Right forelimb (tissue), 1 donor: ENCODE data around the gene GRIN3A.

ENCODE experiments used
- DNase-seq: peaks from one replicate; pipeline ENCODE4 v3.0.0-alpha.2; 2018

GRIN3A gene

DNA sequence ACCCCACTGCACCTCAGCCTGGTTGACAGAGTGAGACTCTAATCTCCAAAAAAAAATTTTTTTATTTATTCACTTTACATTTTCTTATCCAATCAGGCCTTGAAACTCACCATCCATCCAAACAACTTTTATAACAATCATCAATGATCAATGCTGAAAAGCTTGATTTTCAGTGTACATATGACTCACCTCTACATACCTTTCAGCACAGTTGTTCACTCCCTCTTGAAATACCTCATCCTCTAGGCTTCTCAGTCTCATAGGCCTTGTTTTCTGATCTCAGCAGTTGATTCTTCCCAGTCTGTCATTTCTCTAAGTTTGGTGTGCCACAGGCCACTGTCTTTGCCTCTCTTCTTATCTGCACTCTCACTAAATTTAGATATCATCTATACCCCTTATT, 36.2 kb downstream of the GRIN3A start:
- no peak for DNase-seq

DNA sequence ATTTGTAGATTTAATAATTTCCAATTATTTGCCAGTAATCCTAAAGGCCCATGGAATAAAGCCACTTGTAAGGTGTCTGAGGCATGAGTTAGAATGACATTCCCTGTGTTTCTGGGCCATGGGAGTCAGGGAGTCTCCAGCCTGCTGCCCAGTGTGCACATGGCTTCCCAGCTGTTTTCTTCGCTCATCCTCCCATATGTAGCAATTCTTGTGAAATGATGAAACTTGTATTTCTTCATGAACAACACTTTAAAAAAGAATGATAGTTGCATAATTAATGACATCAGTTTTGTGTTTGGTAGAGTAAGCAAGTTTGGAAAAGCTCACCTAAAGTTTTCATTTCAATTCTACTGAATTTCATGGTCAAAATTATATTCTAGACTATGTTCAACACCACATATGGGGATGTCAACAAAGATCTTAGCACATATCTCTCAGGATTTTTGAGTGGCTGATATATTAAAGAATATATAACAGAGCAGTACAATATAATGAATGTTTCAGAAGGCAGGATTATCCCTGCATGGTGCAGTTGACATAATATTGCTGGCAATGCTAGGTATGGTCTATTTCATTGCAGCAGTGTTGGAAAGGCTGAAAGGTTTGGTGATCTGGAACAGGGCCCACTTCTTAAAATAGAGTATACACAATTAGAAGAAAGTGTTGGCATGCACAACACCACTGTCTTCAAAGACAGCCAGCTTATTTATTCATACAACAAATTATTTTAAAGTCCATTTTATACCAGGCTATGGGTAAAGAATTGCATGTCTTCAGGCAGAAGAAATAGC, 44.7 kb downstream of the GRIN3A start:
- no peak for DNase-seq

- no peak for DNase-seq
These were observed 46.8 kb downstream of the GRIN3A start for GRCh38 chr9:101691657-101692056.

DNA sequence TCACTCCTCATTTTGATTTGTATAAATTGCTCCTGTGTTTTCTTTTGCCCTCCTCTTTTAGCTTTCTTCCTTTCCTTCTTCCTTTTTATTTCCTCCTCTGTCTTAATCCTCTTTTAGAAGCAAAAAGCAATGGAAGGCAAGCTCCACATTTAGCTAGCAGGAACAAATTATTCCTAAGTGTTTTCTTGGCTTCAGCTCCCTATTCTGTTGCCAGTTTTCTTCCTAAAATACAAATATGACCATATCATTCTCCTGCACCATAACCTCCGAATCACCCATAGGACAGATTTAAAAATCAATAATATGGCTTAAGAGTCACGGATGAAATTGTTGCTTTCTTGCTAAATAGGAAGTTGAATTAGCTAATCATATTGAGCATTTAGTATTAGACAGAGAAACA, 49.4 kb downstream of the GRIN3A start:
- no peak for DNase-seq

GRCh38 chr9:101684665-101685064, 53.8 kb downstream of the GRIN3A start:
- DNase-seq: no peak

DNA sequence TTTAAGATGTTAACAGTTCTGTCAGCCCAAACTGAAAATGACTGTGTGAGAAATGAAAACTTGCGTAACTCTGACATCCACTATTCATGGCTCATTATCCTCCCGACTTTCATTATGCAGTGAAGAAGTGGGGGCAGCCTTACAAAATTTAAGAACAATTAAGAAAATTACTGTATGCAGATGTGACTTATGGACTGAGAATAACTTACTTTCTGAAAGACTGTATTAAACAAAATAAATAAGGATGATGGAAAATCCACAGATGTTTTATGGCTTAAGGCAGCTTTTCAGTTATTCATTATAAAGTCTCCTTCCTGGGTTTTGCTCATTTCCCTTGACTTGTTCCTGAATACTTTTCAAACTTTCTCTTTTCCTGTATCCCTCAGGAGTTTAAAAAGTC, 55.2 kb downstream of the GRIN3A start:
- DNase-seq: no peak

- no peak for DNase-seq
These were observed 60.6 kb downstream of the GRIN3A start for GRCh38 chr9:101677861-101678260.

GRCh38 chr9:101675341-101675740, 63.1 kb downstream of the GRIN3A start:
- DNase-seq: no peak

- DNase-seq: no peak
These were observed 64.3 kb downstream of the GRIN3A start for GRCh38 chr9:101674165-101674564.

GRCh38 chr9:101673642-101674041, 64.8 kb downstream of the GRIN3A start:
- no peak for DNase-seq

GRCh38 chr9:101671567-101671966, 66.9 kb downstream of the GRIN3A start:
- no peak for DNase-seq

- no peak for DNase-seq
These were observed 70.0 kb downstream of the GRIN3A start for GRCh38 chr9:101668421-101668820.

DNA sequence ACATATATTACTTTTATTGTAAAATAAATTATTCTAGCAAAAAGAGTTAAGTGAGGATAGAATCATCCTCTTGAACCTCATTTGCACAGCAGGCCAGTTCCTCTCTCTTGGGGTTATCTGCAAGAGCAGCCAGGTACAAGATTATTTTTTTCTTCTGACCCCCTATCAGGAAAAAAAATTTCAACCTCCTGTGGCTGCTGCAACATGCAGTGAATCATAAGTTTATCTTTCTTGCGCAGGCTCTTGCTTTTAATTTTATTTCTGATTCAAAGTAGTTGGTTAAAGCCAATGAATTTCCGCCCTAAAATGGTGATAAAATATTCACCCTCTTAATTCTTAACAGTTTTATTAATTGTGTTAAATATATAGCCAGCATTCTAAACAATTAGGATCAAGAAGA, 74.0 kb downstream of the GRIN3A start:
- no peak for DNase-seq

DNA sequence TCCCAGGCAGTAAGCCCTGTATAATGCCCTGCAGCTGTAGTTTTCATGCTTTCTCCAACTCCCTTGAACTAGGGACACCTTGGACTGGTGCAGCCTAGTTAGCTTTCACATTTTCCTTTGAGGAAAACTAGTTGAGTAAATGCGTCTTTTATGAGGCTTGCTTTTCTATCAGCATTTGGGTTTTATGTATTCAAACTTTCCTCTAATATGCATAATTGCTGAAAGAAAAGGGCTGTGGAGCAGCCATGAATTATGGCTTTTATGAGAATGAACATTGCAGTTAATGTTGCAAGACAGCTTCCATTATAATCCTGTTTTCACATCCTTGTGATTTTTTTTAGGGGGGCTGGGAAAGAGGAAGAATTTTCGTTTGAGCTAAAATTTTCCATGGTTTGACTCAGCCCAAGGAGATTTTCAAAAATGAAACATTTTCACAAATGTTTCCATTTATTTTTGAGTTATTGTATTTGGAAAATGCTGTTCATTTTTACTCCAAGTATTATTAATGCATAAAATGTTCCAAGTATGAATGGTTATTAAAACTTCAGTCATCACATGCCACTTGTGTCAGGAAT, 85.8 kb downstream of the GRIN3A start:
- DNase-seq: no peak

- no peak for DNase-seq
These were observed 88.3 kb downstream of the GRIN3A start for GRCh38 chr9:101650142-101650541.

DNA sequence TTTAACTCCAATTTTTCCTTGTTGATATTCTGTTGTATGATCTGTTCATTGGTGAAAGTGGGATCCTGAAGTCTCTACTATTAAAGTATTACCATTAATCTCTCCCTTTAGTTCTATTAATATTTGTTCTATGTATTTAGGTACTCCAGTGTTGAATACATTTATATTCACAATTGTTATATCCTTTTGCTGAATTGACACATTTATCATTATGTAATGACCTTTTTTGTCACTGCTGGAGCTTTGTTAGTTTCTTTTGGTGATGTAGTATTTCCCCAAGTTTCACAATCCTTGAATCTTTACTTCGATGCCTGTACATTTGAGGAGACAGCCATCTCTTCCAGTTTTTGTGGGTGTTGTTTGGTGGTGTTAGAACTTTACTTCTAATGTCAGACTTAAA, 90.0 kb downstream of the GRIN3A start:
- no peak for DNase-seq

GRCh38 chr9:101639785-101640665, 98.4 kb downstream of the GRIN3A start:
- DNase-seq: no peak

- DNase-seq: no peak
These were observed 99.1 kb downstream of the GRIN3A start for GRCh38 chr9:101639311-101639710.

GRCh38 chr9:101636247-101636646, 102.2 kb downstream of the GRIN3A start:
- DNase-seq: no peak

- DNase-seq: no peak
These were observed 103.0 kb downstream of the GRIN3A start for GRCh38 chr9:101635473-101635872.

- no peak for DNase-seq
These were observed 103.6 kb downstream of the GRIN3A start for GRCh38 chr9:101634741-101635409.

DNA sequence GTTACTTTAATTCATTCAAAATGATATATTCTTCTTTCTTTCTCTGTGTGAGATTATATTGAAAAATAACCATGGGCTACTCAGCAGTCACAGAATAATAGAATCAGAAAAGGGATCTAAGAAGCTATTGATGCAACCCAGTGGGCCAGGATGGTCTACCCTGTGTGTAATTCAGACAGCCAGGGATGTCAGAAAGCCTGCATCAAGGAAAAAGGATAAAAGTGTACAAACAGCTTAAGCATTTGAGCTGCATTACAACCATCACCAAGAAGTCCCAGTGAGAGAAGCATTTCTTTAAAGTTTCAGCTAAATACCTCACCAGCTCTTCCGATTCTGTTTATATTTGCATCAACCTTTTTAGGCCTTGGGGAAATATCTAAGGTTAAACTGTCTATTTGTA, 105.8 kb downstream of the GRIN3A start:
- no peak for DNase-seq

DNA sequence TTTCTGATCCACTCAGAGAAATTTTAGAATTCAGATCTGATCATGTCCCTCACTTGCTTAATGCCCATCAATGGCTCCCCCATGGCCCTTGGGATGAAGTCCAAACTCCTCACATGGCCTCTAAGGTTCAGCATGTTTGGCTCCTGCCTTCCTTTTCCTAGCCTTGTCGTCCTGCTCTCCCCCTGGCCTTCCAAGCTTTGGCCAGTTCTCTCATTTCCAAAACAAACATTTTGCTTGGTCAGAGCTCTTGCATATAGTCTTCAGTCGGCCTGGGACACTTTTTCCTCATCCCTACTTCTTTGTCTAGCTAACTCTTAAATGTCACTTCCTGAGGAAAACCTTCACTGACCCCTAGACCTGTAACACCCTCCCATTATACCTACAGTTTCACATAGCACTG, 106.6 kb downstream of the GRIN3A start:
- no peak for DNase-seq
